ENCODE data around the gene SPDYE2B.
"Not testable (repeated sequence)": the region's sequence is repeated elsewhere in the genome, so short reads cannot be mapped to it uniquely, and the experiment has no call there.

The SPDYE2B gene

GRCh38 chr7:102664765-102665164 is 14.6 kb downstream of the SPDYE2B start:
- not testable (repeated sequence) for H3K27me3 ChIP-seq (ENCODE audit: control insufficient read depth, insufficient read depth, low read length); H3K4me2 ChIP-seq (ENCODE audit: low read length); H3K9ac ChIP-seq (ENCODE audit: low read depth, low read length); H3K4me3 ChIP-seq (ENCODE audit: low read length); H3K9me3 ChIP-seq (replicated peaks; ENCODE audit: low read length); H3K4me1 ChIP-seq (ENCODE audit: control insufficient read depth, insufficient read depth, low read length); H3K36me3 ChIP-seq (ENCODE audit: insufficient read depth, low read length)

DNA sequence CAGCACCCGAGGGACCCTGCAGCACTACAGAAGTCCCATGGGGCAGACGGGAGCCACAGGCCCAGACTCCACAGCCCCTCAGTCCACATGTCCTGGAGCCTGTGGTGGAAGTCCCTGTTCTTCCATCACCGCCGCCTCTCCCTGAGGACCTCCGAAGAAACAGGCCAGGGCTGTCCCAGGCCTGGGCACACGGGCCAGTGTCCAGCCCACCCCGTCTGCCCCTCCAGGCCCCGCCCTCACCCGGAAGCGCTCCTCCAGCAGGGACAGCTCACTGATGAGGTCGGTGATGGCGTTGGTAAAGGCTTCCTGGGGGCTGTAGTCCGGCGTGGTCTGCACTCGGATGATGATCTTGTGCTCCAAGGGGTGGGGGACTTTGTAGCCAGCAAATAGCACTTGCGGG is 16.7 kb downstream of the SPDYE2B start:
- not testable (repeated sequence) for H3K4me2 ChIP-seq (ENCODE audit: low read length); H3K4me1 ChIP-seq (ENCODE audit: control insufficient read depth, insufficient read depth, low read length); H3K36me3 ChIP-seq (ENCODE audit: insufficient read depth, low read length); H3K9me3 ChIP-seq (replicated peaks; ENCODE audit: low read length); H3K27me3 ChIP-seq (ENCODE audit: control insufficient read depth, insufficient read depth, low read length); H3K4me3 ChIP-seq (ENCODE audit: low read length); H3K9ac ChIP-seq (ENCODE audit: low read depth, low read length)

DNA sequence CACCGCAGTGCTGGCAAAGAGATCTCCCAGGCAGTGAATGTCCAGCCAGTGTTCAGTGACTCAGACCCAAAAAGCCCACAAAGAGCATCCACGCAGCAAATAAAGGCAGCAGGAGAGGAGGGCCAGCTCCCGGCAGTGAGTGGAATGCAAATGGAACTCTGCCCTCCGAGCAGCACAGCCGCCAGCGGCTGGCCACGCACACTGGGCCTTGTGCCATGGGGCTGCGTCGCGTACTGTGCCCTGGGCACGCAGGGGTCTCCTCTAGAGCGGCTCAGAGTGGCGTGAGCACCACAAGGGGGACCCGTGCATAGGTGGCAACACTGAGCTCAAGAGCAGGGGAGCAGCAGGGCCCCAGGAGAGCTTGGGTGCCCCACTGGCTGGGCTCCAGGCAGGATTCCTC is 17.4 kb downstream of the SPDYE2B start:
- H3K9me3 ChIP-seq (replicated peaks; ENCODE audit: low read length); H3K36me3 ChIP-seq (ENCODE audit: insufficient read depth, low read length): not testable (repeated sequence)

DNA sequence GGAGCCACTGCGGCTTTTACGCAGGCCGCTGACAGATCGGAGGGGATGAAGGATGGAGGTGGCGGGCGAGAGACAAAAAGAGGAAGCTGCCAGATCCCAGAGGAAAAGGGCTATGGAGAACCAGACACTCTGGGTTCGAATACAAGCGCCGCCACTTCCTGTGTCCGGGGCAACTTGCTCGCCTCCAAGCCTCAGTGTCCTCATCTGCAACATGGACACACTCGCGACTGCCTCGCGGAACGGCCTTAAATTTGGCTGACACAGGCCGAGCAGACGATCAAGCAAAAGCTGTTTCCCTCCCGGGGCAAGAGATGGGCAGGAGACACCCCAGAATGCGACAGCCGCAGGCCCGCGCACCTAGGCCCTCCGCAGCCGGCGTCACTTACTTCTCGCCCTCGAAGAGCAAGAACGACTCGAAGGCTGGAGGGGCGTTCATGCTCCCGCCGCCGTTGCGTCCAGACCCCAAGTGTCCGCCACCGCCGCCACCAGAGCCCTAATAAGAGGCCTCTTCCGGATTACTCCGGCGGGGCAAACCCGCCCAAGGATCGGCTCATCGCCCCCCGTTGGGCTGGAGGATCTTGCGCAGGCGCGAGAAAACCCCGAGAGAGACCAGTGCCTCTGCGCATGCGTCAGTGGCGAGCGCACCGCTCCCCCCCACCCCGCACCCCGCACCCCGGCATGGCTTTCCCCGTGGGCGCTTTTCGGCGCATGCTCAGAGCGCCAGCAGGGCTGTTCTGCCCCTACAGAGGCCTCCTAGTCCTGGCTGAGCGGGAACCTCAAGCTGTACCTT is 21.2 kb downstream of the SPDYE2B start, which contains the start of gene POLR2J2:
TSS of gene POLR2J2 (minus strand) at position 498 of the 790 bp plus-strand sequence. CDS start at position 436, 62 bp downstream.
- H3K9me3 ChIP-seq (replicated peaks; ENCODE audit: low read length); H3K27me3 ChIP-seq (ENCODE audit: control insufficient read depth, insufficient read depth, low read length); H3K4me2 ChIP-seq (ENCODE audit: low read length); H3K4me1 ChIP-seq (ENCODE audit: control insufficient read depth, insufficient read depth, low read length); H3K36me3 ChIP-seq (ENCODE audit: insufficient read depth, low read length): not testable (repeated sequence)
- peak within 1 kb of the TSS; percentile 63 for H3K4me3 ChIP-seq (ENCODE audit: low read length)
- peak within 1 kb of the TSS; percentile 58 for H3K9ac ChIP-seq (ENCODE audit: low read depth, low read length)

More for the DNA sequence above, 17.4 kb downstream of the SPDYE2B start:
- not testable (repeated sequence) for H3K4me3 ChIP-seq (ENCODE audit: low read length); H3K4me2 ChIP-seq (ENCODE audit: low read length); H3K4me1 ChIP-seq (ENCODE audit: control insufficient read depth, insufficient read depth, low read length); H3K27me3 ChIP-seq (ENCODE audit: control insufficient read depth, insufficient read depth, low read length); H3K9ac ChIP-seq (ENCODE audit: low read depth, low read length)

DNA sequence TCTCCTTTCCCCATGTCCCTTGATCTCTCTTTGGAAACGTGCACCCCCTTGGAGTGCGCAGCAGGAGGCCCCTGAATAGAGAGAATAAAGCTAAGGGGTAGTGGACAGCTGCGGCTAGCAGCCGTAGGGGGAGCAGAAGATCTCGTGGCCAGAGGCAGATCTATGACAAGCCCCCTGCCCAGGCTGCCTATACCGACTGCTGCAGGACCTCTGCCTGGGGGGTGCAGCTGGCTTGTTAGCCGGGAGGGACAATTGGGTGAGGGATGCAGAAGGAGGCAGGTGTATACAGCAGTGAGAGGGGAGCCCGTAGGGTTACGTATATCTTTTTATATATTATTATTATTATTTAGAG is 21.8 kb downstream of the SPDYE2B start:
- H3K27me3 ChIP-seq (ENCODE audit: control insufficient read depth, insufficient read depth, low read length); H3K36me3 ChIP-seq (ENCODE audit: insufficient read depth, low read length); H3K4me1 ChIP-seq (ENCODE audit: control insufficient read depth, insufficient read depth, low read length); H3K4me2 ChIP-seq (ENCODE audit: low read length); H3K9ac ChIP-seq (ENCODE audit: low read depth, low read length); H3K9me3 ChIP-seq (replicated peaks; ENCODE audit: low read length); H3K4me3 ChIP-seq (ENCODE audit: low read length): not testable (repeated sequence)

DNA sequence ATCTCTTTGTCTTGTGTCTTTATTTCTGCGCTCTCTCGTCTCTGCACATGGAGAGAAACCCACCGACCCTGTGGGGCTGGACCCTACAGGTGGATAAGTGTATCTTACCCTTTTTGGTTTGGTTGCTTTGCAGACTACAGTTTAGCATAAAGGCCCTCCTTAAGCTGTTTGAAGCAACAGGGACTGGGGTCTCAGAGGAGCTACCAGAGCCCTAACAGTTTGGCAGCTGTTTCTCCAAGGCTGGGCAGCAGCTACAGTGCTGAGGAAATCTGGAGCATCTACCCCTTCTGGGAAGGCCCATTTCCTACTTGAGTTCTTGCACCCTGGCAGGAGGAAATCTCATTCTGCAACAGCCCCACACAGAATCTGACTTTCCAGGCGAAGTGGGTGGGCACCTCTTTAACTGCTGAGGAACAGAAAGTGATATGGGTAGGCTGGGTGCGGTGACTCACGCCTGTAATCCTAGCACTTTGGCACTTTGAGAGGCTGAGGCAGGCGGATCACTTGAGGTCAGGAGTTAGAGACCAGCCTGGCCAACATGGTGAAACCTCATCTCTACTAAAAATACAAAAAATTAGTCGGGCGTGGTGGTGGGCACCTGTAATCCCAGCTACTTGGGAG is 23.4 kb downstream of the SPDYE2B start:
- H3K9ac ChIP-seq (ENCODE audit: low read depth, low read length); H3K9me3 ChIP-seq (replicated peaks; ENCODE audit: low read length); H3K4me3 ChIP-seq (ENCODE audit: low read length); H3K4me2 ChIP-seq (ENCODE audit: low read length); H3K36me3 ChIP-seq (ENCODE audit: insufficient read depth, low read length); H3K4me1 ChIP-seq (ENCODE audit: control insufficient read depth, insufficient read depth, low read length); H3K27me3 ChIP-seq (ENCODE audit: control insufficient read depth, insufficient read depth, low read length): not testable (repeated sequence)

DNA sequence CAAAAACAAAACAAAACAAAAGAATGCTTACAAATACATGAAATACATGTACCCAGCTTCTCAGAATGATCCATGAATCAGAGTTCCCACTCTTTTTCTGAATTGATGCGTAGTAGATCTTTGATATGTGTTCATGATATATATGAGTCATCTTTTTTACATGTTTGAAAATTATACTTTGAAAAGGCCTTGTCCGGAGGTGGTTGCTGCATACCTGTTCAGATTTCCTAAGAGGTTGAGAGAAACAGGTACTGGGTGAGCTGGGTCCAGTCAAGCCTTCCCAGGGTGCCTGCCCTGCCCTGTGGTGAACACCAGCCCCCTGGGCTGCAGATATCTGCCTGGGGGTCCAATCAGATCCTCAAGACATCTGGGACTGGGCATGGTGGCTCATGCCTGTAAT is 25.4 kb downstream of the SPDYE2B start:
- H3K4me1 ChIP-seq (ENCODE audit: control insufficient read depth, insufficient read depth, low read length); H3K36me3 ChIP-seq (ENCODE audit: insufficient read depth, low read length); H3K4me3 ChIP-seq (ENCODE audit: low read length); H3K9ac ChIP-seq (ENCODE audit: low read depth, low read length); H3K4me2 ChIP-seq (ENCODE audit: low read length); H3K9me3 ChIP-seq (replicated peaks; ENCODE audit: low read length); H3K27me3 ChIP-seq (ENCODE audit: control insufficient read depth, insufficient read depth, low read length): not testable (repeated sequence)

GRCh38 chr7:102680780-102681179 is 30.7 kb downstream of the SPDYE2B start:
- not testable (repeated sequence) for H3K9ac ChIP-seq (ENCODE audit: low read depth, low read length); H3K9me3 ChIP-seq (replicated peaks; ENCODE audit: low read length); H3K36me3 ChIP-seq (ENCODE audit: insufficient read depth, low read length); H3K4me3 ChIP-seq (ENCODE audit: low read length); H3K4me2 ChIP-seq (ENCODE audit: low read length); H3K27me3 ChIP-seq (ENCODE audit: control insufficient read depth, insufficient read depth, low read length); H3K4me1 ChIP-seq (ENCODE audit: control insufficient read depth, insufficient read depth, low read length)

GRCh38 chr7:102682560-102682959 is 32.4 kb downstream of the SPDYE2B start:
- not testable (repeated sequence) for H3K4me2 ChIP-seq (ENCODE audit: low read length); H3K4me1 ChIP-seq (ENCODE audit: control insufficient read depth, insufficient read depth, low read length); H3K36me3 ChIP-seq (ENCODE audit: insufficient read depth, low read length); H3K9ac ChIP-seq (ENCODE audit: low read depth, low read length); H3K9me3 ChIP-seq (replicated peaks; ENCODE audit: low read length); H3K4me3 ChIP-seq (ENCODE audit: low read length); H3K27me3 ChIP-seq (ENCODE audit: control insufficient read depth, insufficient read depth, low read length)

GRCh38 chr7:102688299-102689036 is 38.3 kb downstream of the SPDYE2B start:
- H3K9me3 ChIP-seq (replicated peaks; ENCODE audit: low read length); H3K4me1 ChIP-seq (ENCODE audit: control insufficient read depth, insufficient read depth, low read length); H3K4me2 ChIP-seq (ENCODE audit: low read length); H3K27me3 ChIP-seq (ENCODE audit: control insufficient read depth, insufficient read depth, low read length); H3K9ac ChIP-seq (ENCODE audit: low read depth, low read length); H3K36me3 ChIP-seq (ENCODE audit: insufficient read depth, low read length); H3K4me3 ChIP-seq (ENCODE audit: low read length): not testable (repeated sequence)

DNA sequence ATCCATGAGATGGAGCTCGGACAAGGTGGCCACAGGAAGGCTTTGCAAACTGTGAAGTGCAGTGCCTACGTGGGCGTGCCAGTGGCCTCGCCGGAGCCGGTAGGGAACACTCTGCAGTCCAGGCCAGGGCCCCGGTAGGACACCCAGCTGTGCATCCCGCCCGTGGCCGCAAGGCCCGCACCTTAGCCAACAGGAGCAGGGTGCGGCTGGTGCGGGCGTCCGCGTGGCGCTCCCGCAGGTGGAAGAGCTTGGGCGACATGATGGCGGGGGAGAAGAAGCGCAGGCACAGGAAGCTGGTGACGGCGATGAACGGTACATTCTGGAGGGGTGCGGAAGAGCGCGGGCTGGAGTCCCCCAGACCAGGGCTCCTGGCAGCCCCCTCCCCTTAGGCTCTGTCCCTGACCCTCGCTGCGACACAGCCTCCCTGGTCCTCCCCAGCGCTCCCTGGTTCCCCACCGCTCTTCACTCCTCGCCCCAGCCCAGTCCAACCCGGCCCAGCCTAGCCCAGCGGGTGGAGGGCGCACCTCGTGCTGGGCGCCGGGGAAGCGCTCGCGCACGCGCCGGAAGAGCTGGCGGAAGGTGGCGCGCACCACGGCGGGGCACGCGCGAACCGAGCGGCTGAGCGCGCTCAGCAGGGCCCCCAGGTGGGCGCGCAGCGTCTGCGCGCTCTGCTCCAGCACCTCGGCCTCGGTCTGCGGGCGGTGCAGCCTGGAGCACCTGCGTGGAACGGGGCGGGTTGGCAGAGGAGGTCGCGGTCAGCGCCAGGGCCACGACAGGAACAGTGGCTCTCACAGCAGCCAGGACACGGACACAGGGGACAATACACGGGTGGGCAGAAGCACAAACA is 39.5 kb downstream of the SPDYE2B start:
- not testable (repeated sequence) for H3K4me1 ChIP-seq (ENCODE audit: control insufficient read depth, insufficient read depth, low read length); H3K4me2 ChIP-seq (ENCODE audit: low read length); H3K36me3 ChIP-seq (ENCODE audit: insufficient read depth, low read length); H3K9me3 ChIP-seq (replicated peaks; ENCODE audit: low read length); H3K9ac ChIP-seq (ENCODE audit: low read depth, low read length); H3K4me3 ChIP-seq (ENCODE audit: low read length); H3K27me3 ChIP-seq (ENCODE audit: control insufficient read depth, insufficient read depth, low read length)
